IPS-20b (cell line): ENCODE measurements around the gene MAST4.

Experiments used
- H3K27ac ChIP-seq: one replicate; pipeline ENCODE4 v1.5.1; 2013; ENCODE audit warnings: low read length
- H3K27me3 ChIP-seq: 2 replicates; pipeline ENCODE4 v1.6.1; 2013; ENCODE audit warnings: mild to moderate bottlenecking, low read length, inconsistent platforms; ENCODE audit not compliant: insufficient read depth
- H3K36me3 ChIP-seq: 2 replicates; pipeline ENCODE4 v1.6.1; 2013; ENCODE audit warnings: low read depth, mild to moderate bottlenecking, inconsistent platforms, low read length, moderate library complexity; ENCODE audit not compliant: insufficient read depth
- H3K4me1 ChIP-seq: 2 replicates; pipeline ENCODE4 v1.6.1; 2013; ENCODE audit warnings: mild to moderate bottlenecking, control low read depth, inconsistent platforms, low read length, moderate library complexity; ENCODE audit not compliant: insufficient read depth
- H3K4me3 ChIP-seq: 2 replicates; pipeline ENCODE4 v1.5.1; 2013; ENCODE audit warnings: mild to moderate bottlenecking, low read length, inconsistent platforms
- H3K9ac ChIP-seq: 2 replicates; pipeline ENCODE4 v1.6.1; 2013; ENCODE audit warnings: low read depth, mild to moderate bottlenecking, inconsistent platforms, low read length, moderate library complexity
- H3K9me3 ChIP-seq: 2 replicates; pipeline ENCODE4 v1.6.1; 2013; ENCODE audit warnings: mild to moderate bottlenecking, low read depth, low read length, inconsistent platforms; ENCODE audit not compliant: insufficient read depth

The MAST4 gene

GRCh38 chr5:67026278-67026677, 430.1 kb downstream of the MAST4 start:
- H3K9me3 ChIP-seq, result no peaks in the 10 kb centered on the region
- H3K4me3 ChIP-seq, result no peak overlapping the region
- H3K4me1 ChIP-seq, result no peaks in the 10 kb centered on the region; the same call in 1 of the 2 replicates
- no peak overlapping the region for H3K27ac ChIP-seq
- no peaks in the 10 kb centered on the region for H3K27me3 ChIP-seq
- no peaks in the 10 kb centered on the region for H3K36me3 ChIP-seq
- no peak overlapping the region for H3K9ac ChIP-seq

GRCh38 chr5:67027171-67027570, 431.0 kb downstream of the MAST4 start:
- Histone ChIP-seq H3K36me3 (no peaks in the 10 kb centered on the region), H3K4me1 (peaks cover 6% of the 10 kb centered on the region), H3K27ac (no peak overlapping the region), H3K27me3 (no peaks in the 10 kb centered on the region), H3K9me3 (no peaks in the 10 kb centered on the region), H3K4me3 (no peak overlapping the region), H3K9ac (no peak overlapping the region)

- peaks cover 6% of the 10 kb centered on the region for H3K4me1 ChIP-seq
- H3K27me3 ChIP-seq, result no peaks in the 10 kb centered on the region
- no peak overlapping the region for H3K4me3 ChIP-seq
- no peak overlapping the region for H3K9ac ChIP-seq
- no peak overlapping the region for H3K27ac ChIP-seq
- no peaks in the 10 kb centered on the region for H3K9me3 ChIP-seq
- H3K36me3 ChIP-seq, result no peaks in the 10 kb centered on the region
These were observed 432.2 kb downstream of the MAST4 start for GRCh38 chr5:67028371-67028770.

- Histone ChIP-seq H3K4me3 (no peak overlapping the region), H3K9ac (no peak overlapping the region), H3K27me3 (no peaks in the 10 kb centered on the region), H3K36me3 (no peaks in the 10 kb centered on the region), H3K27ac (no peak overlapping the region), H3K4me1 (peaks cover 6% of the 10 kb centered on the region), H3K9me3 (no peaks in the 10 kb centered on the region)
These were observed 432.7 kb downstream of the MAST4 start for GRCh38 chr5:67028941-67029340.

GRCh38 chr5:67029481-67029880, 433.3 kb downstream of the MAST4 start:
- peaks cover 6% of the 10 kb centered on the region for H3K4me1 ChIP-seq
- no peaks in the 10 kb centered on the region for H3K27me3 ChIP-seq
- H3K4me3 ChIP-seq, result no peak overlapping the region
- H3K9me3 ChIP-seq, result no peaks in the 10 kb centered on the region
- no peak overlapping the region for H3K9ac ChIP-seq
- H3K36me3 ChIP-seq, result no peaks in the 10 kb centered on the region
- no peak overlapping the region for H3K27ac ChIP-seq

- H3K9me3 ChIP-seq, result no peaks in the 10 kb centered on the region
- H3K4me1 ChIP-seq, result peaks cover 8% of the 10 kb centered on the region
- no peak overlapping the region for H3K9ac ChIP-seq
- no peak overlapping the region for H3K27ac ChIP-seq
- H3K27me3 ChIP-seq, result no peaks in the 10 kb centered on the region
- no peak overlapping the region for H3K4me3 ChIP-seq
- H3K36me3 ChIP-seq, result no peaks in the 10 kb centered on the region
These were observed 434.3 kb downstream of the MAST4 start for GRCh38 chr5:67030289-67031056.

GRCh38 chr5:67031057-67031443, 434.9 kb downstream of the MAST4 start:
- Histone ChIP-seq H3K4me1 (peaks cover 13% of the 10 kb centered on the region), H3K4me3 (no peak overlapping the region), H3K9me3 (no peaks in the 10 kb centered on the region), H3K27ac (no peak overlapping the region), H3K9ac (no peak overlapping the region), H3K36me3 (no peaks in the 10 kb centered on the region), H3K27me3 (no peaks in the 10 kb centered on the region)

- Histone ChIP-seq H3K9ac (no peak overlapping the region), H3K36me3 (no peaks in the 10 kb centered on the region), H3K4me3 (no peak overlapping the region), H3K4me1 (peaks cover 17% of the 10 kb centered on the region), H3K9me3 (no peaks in the 10 kb centered on the region), H3K27me3 (no peaks in the 10 kb centered on the region), H3K27ac (no peak overlapping the region)
These were observed 435.5 kb downstream of the MAST4 start for GRCh38 chr5:67031692-67032091.

GRCh38 chr5:67032921-67033664, 436.9 kb downstream of the MAST4 start:
- Histone ChIP-seq H3K4me3 (no peak overlapping the region), H3K9ac (no peak overlapping the region), H3K27ac (no peak overlapping the region), H3K4me1 (peaks cover 18% of the 10 kb centered on the region), H3K27me3 (no peaks in the 10 kb centered on the region), H3K9me3 (no peaks in the 10 kb centered on the region), H3K36me3 (no peaks in the 10 kb centered on the region)

GRCh38 chr5:67033880-67034651, 437.9 kb downstream of the MAST4 start:
- Histone ChIP-seq H3K4me1 (peaks cover 18% of the 10 kb centered on the region), H3K27ac (no peak overlapping the region), H3K27me3 (no peaks in the 10 kb centered on the region), H3K9me3 (no peaks in the 10 kb centered on the region), H3K9ac (no peak overlapping the region), H3K36me3 (no peaks in the 10 kb centered on the region), H3K4me3 (no peak overlapping the region)

GRCh38 chr5:67035098-67035740, 439.0 kb downstream of the MAST4 start:
- Histone ChIP-seq H3K9me3 (no peaks in the 10 kb centered on the region), H3K4me1 (peaks cover 22% of the 10 kb centered on the region), H3K27ac (no peak overlapping the region)

More at GRCh38 chr5:67035098-67035740, 439.0 kb downstream of the MAST4 start:
- no peaks in the 10 kb centered on the region for H3K36me3 ChIP-seq
- no peak overlapping the region for H3K4me3 ChIP-seq
- H3K27me3 ChIP-seq, result no peaks in the 10 kb centered on the region
- H3K9ac ChIP-seq, result no peak overlapping the region
